HFFc6 (cell line): ENCODE measurements around the gene MAP7D3. TPM values are rescaled to one million over a fixed set of nuclear protein-coding genes. Genes with fewer than 3 reads are reported as not detected.
A peak's percentile ranks its signal among the peaks of the same experiment; 100 is the strongest.

Source experiments
- DNase-seq: peaks from one replicate; pipeline ENCODE4 v3.0.0-alpha.2; 2018
- H3K27ac Mint-ChIP-seq: 2 replicates; pipeline ENCODE4 v1.8.0; 2020; ENCODE audit warnings: mild to moderate bottlenecking, mixed read lengths
- H3K27me3 Mint-ChIP-seq: 2 replicates; pipeline ENCODE4 v1.8.0; 2021; ENCODE audit warnings: mild to moderate bottlenecking, moderate library complexity, mixed read lengths; ENCODE audit not compliant: insufficient read depth
- H3K36me3 Mint-ChIP-seq: 2 replicates; pipeline ENCODE4 v1.8.0; 2021; ENCODE audit warnings: low read depth, mixed read lengths
- H3K4me1 Mint-ChIP-seq: 2 replicates; pipeline ENCODE4 v1.8.0; 2020; ENCODE audit warnings: low read depth, mixed read lengths
- H3K4me3 Mint-ChIP-seq: 2 replicates; pipeline ENCODE4 v1.8.0; 2020; ENCODE audit warnings: mild to moderate bottlenecking, moderate library complexity, mixed read lengths
- H3K9me3 Mint-ChIP-seq: 2 replicates; pipeline ENCODE4 v1.8.0; 2020; ENCODE audit warnings: mild to moderate bottlenecking, mixed read lengths
- total RNA-seq, 6 experiments: library from RNA; stranded (reverse); fragmentation: NEBNext Ultra II Directional; extraction: Animal tissue kit (Norgen Biotek cat#: 25700); gene quantifications; 2 replicates in 1 of 6; 3 replicates in 5 of 6; pipeline ENCODE4 v1.2.3, GENCODE V29; 2021
- TF ChIP-seq, protein P1 (sequence below): fragments of 200-600 bp; sonication (generic); IDR thresholded peaks from 2 replicates; pipeline ENCODE4 v1.5.0; 2021; ENCODE audit warnings: antibody characterized with exemption, mild to moderate bottlenecking

MAP7D3 gene
- total RNA-seq, 6 experiments from 2014 or later = 26.9 to 30.5 (median 28.7) TPM

DNA sequence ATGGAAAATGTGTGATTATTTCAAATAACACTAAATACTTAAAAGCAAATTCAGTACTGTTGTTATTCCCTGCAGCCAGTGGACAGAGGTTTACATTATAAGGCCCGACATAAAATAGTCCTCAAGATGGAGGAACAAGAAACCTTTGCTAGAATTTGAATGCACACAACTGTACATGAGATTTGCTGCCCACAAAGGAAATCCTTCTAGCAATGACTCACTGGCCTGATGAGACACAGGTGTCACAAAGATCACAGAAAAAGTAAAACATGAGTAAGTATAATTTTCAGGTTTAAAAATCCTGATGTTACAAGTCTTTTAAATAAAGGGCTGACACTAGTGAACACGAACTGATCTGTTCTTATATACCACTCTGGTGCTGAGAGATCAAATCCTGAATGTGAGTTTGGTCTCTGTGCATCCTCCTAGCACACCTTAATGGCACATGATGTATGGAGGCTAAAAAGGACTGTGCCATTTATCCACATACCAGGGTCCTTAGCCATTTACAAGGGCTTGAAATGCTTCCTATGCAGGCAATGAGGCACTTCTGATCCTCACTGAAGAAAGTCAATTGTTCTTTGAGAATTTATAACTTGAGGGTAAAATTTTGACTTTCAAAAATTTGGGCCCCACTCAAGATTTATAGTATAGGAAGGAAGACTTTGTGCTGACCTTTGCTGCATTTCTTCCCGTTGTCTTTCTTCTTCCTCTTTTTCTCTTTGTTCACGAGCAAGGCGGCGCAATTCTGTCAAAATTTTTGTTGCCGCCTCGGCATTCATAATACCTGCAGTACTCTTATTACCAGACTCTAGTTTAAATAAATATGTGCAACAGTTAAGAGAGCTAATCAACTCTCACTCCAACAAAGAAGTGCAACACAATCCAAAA is 23.0 kb downstream of the MAP7D3 start:
- no peak for DNase-seq
- peaks cover 21% of the 10 kb centered on the region for H3K4me1 Mint-ChIP-seq
- no peaks in the 10 kb centered on the region; the same call in 1 of the 2 replicates for H3K27me3 Mint-ChIP-seq
- no peaks in the 10 kb centered on the region for H3K9me3 Mint-ChIP-seq
- peak overlapping the region; percentile 55 for H3K27ac Mint-ChIP-seq
- TF ChIP-seq, protein P1, sequence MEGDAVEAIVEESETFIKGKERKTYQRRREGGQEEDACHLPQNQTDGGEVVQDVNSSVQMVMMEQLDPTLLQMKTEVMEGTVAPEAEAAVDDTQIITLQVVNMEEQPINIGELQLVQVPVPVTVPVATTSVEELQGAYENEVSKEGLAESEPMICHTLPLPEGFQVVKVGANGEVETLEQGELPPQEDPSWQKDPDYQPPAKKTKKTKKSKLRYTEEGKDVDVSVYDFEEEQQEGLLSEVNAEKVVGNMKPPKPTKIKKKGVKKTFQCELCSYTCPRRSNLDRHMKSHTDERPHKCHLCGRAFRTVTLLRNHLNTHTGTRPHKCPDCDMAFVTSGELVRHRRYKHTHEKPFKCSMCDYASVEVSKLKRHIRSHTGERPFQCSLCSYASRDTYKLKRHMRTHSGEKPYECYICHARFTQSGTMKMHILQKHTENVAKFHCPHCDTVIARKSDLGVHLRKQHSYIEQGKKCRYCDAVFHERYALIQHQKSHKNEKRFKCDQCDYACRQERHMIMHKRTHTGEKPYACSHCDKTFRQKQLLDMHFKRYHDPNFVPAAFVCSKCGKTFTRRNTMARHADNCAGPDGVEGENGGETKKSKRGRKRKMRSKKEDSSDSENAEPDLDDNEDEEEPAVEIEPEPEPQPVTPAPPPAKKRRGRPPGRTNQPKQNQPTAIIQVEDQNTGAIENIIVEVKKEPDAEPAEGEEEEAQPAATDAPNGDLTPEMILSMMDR = no peak
- no peak overlapping the region for H3K4me3 Mint-ChIP-seq
- peaks cover 15% of the 10 kb centered on the region for H3K36me3 Mint-ChIP-seq

DNA sequence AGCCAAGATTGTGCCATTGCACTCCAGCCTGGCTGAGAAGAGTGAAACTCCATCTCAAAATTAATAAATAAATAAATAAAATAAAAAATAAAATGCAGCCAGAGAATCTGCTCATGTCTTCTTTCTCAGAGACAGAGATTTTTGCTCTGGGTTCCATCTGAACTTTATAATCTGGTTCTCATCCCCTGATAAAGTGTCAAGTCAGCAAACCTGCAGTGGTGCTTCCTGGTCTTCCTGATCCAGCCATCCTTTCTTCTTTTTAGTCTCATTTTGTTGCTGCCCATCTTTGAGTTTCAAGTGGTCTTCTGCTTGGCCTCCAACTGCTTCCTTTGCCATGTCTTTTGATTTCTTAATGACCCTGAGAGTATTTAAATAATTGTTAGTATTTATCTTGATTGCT is 24.1 kb downstream of the MAP7D3 start:
- H3K4me3 Mint-ChIP-seq = no peak overlapping the region
- H3K36me3 Mint-ChIP-seq = peaks cover 14% of the 10 kb centered on the region
- no peaks in the 10 kb centered on the region; the same call in 1 of the 2 replicates for H3K27me3 Mint-ChIP-seq
- TF ChIP-seq, protein P1 = no peak
- peaks cover 21% of the 10 kb centered on the region for H3K4me1 Mint-ChIP-seq
- DNase-seq = no peak
- peak overlapping the region; percentile 64 for H3K27ac Mint-ChIP-seq
- H3K9me3 Mint-ChIP-seq = no peaks in the 10 kb centered on the region

DNA sequence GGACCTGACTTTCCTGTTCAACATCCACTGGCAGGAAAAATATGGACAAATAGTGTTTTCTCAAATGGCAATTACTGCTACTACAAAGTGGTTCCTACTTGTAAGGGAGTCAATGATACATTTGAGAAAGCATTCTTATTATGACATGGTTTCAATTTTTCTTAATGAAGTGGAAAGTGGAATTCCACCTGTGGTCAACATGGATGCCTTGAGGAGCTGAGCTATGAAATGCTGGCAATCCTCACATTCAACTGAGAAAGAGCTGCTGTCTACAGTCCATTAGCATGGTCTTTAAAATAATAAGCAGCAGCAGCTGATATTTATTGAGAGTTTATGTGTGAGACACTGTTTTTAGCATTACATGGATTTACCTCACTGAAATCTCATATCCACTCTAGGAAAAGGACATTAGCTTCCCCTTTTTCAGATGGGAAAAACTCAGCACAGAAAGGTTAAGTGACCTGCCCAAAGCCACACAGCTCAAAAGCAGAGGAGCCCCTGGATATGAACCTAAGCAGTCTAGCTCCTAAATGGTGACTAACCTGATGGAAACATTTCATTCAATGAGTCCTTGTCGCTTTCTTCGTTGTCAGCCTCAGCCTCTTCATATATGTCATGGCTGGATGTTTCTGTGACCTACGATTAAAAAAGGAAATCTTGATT is 29.2 kb downstream of the MAP7D3 start:
- H3K27ac Mint-ChIP-seq = peak overlapping the region; percentile 49; the same call in 1 of the 2 replicates
- peaks cover 23% of the 10 kb centered on the region for H3K36me3 Mint-ChIP-seq
- no peaks in the 10 kb centered on the region; the same call in 1 of the 2 replicates for H3K27me3 Mint-ChIP-seq
- H3K4me3 Mint-ChIP-seq = peak overlapping the region; percentile 41; the same call in 1 of the 2 replicates
- peaks cover 17% of the 10 kb centered on the region for H3K4me1 Mint-ChIP-seq
- no peaks in the 10 kb centered on the region for H3K9me3 Mint-ChIP-seq
- TF ChIP-seq, protein P1 = no peak
- DNase-seq = no peak

DNA sequence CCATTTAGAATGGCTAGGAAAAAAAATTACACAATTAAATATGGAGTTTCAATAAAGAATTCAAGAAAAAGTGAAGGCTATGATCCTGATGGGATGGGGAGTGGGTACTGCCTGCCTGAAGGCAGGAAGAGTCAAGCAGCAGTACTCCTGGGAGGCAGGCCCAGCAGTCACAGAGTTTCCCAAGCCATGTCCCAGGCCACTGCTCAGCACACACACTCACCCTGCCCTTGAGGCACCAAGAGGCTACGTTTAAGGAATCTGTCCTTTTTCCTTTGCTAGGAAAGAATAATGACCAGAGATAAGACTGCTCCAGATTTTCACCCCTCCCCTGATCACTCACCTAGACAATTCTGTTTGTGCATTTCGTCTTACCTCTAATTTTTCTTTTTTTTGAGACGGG is 30.2 kb downstream of the MAP7D3 start:
- H3K9me3 Mint-ChIP-seq = no peaks in the 10 kb centered on the region
- peaks cover 20% of the 10 kb centered on the region for H3K4me1 Mint-ChIP-seq
- no peaks in the 10 kb centered on the region; the same call in 1 of the 2 replicates for H3K27me3 Mint-ChIP-seq
- DNase-seq = no peak
- H3K27ac Mint-ChIP-seq = peak overlapping the region; percentile 29; the same call in 1 of the 2 replicates
- peaks cover 23% of the 10 kb centered on the region for H3K36me3 Mint-ChIP-seq
- H3K4me3 Mint-ChIP-seq = no peak overlapping the region
- TF ChIP-seq, protein P1 = no peak

DNA sequence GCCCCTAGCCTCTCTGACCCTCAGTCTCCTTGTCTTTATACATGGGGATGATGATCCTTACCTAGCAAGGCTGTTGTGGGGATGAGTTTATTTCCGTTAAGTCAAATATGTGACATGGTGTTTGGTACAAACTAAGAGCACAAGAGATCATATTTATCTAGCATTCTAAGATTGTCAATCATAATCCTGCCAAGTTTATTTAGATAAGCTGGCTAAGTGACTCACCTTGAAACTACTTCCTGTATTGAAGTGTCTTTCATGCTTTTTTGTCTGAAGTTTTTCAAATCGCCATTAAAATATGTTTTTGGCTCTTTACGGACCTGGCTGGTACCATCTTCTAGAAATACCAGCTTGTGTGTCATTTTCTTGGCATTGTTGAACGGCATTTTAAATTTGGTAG is 30.7 kb downstream of the MAP7D3 start:
- Mint-ChIP-seq H3K27ac (peak overlapping the region; percentile 29; the same call in 1 of the 2 replicates), H3K36me3 (peaks cover 26% of the 10 kb centered on the region), H3K27me3 (no peaks in the 10 kb centered on the region), H3K9me3 (no peaks in the 10 kb centered on the region), H3K4me1 (peaks cover 24% of the 10 kb centered on the region), H3K4me3 (no peak overlapping the region)
- TF ChIP-seq, protein P1 = no peak
- DNase-seq = no peak
